Endometrial microvascular endothelial cells (primary cell): Measurements from ENCODE around the gene CD28. TPM values are rescaled to one million over a fixed set of nuclear protein-coding genes. Genes with fewer than 3 reads are reported as not detected.
"Not testable (repeated sequence)": the region's sequence is repeated elsewhere in the genome, so short reads cannot be mapped to it uniquely, and the experiment has no call there.

Experiments used
- in situ Hi-C: cut with HindIII; loops from 2 replicates; pipeline ENCODE4 v1.10.0; 2017; ENCODE audit warnings: low sequenced_read_pairs, low pct_unique_long_range_greater_than_20kb; ENCODE audit errors: inconsistent ontology term
- total RNA-seq: library from RNA; depleted of rRNA; stranded (reverse); fragments of >200 nt; gene quantifications from one replicate; pipeline ENCODE4 v1.2.3, GENCODE V29; 2015; ENCODE audit errors: inconsistent ontology term

The CD28 gene
- total RNA-seq, 1 donor from 2014 or later: under 0.01 TPM

DNA sequence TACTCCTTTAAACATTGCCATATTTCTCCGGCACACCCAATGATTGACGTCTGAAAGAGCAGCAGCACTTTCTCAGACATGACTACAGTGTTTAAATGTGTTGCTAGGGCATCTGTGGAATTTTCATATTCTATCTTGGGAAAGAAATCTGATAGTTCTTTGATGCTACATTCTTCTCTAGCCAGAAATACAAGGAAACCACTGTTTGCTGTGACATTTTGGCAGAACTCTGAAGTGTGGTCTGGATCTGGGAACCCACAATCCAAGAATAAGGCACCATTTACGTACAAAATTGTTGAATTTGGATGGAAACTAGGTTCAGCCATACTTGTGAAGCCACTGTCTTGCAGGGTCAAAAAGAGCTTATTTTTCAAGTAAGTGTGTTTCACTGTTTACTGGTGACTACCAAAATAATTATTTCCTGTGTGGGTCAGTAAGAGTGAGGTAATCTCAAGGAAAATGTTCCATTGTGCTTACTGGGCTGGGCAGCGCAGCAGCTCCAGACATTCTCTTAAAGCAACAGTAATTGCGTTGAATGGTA lies 21.3 kb upstream of the CD28 start:
- in situ Hi-C loops: no loop called here

DNA sequence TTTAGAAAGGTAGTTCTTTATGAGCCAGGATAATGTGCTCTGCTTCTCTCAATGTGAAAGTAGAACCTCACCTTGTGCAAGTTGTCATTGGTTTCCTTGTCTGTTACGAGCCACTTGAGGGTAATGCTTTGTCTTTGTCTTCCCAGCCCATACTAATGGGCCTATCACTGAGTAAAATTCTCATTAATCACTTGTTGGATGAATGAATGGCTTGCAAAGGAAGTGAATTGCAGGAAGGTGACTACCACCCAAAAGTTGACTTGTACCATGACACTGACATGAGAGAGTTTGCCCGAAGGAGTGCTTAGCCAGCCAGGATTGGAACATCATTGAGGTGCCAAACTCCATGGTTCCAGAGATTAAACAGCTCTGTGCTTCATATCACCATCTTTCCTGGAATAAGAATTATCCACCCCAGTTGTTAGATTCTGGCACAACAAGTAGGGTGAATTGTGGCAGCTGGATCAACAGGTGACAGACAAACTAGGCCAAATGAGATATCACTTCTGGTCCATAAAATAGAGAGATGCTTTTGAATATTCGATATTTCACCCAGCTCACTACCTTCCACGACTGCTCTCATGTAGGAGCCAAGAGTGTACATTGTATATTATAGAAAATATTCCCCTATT lies 20.5 kb upstream of the CD28 start:
- in situ Hi-C loops: no loop called here

- in situ Hi-C loops: no loop called here
Observed at GRCh38 chr2:203687165-203687564, 19.3 kb upstream of the CD28 start.

GRCh38 chr2:203688798-203689197 lies 17.6 kb upstream of the CD28 start:
- in situ Hi-C loops: no loop called here

DNA sequence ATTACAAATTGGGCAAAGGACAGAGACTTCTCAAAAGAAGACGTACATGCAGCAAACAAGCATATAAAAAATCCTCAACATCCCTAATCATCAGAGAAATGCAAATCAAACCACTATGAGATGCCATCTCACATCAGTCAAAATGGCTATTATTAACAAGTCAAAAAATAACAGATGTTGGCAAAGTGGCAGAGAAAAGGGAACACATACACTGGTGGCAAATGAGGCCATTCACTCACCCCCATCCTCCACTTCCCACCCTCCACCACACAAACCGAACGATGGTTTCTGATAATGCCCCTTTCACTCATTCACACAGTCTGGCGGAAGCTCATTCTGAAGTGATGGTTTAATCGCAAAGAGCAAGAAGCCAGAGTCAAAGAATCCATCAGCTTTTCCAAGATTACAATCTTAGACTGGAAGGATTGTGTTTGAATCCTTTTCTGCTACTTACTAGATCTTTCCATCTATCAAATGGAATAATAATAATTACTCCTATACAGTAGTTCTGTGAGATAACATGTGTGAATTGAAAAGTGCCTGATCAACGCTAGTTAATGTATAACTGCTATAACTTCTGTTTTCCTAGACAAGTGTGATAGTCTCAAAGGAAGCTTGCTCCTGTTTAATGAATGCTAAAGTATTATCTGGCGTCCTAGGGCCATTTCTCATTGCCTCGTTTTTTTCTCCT lies 16.9 kb upstream of the CD28 start:
- in situ Hi-C loops: no loop called here

DNA sequence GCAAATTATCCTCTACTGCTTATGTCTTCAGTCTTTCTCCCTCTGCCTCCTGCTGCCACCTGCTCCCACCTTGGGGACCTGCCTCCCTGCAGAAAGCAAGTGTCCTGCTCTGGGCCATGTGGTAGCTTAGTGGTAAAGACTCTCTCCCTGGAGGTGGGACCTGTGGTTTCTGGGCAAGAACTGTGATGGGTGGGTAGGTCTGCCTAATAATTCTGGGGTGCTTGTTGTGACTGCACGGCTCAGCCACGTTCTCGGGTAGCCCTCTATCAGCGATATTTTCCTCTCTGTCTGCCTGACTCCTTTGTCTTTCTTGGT lies 16.4 kb upstream of the CD28 start:
- in situ Hi-C loops: no loop called here

- in situ Hi-C loops: no loop called here
Observed at GRCh38 chr2:203690441-203691047, 15.9 kb upstream of the CD28 start.

DNA sequence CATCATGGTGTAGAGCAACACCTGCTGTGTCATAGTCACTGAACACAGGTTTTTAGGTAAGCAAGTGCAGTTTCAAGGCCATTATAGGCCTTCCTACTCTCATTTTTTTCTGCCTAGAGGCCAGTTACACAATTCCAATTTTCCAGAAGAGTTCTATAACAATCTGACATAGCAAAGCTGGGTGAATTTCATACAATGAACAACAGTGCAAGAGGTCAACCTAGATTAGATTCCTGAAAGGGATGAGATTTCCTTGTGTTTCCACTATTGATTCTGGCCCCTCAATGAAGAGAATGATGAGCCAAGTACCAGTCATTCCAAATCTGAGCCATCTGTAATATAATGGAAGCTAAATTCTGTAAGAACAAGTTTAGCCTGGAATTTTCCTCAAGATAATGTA lies 15.3 kb upstream of the CD28 start:
- in situ Hi-C loops: no loop called here

GRCh38 chr2:203692031-203692710 lies 14.3 kb upstream of the CD28 start:
- in situ Hi-C loops: no loop called here

DNA sequence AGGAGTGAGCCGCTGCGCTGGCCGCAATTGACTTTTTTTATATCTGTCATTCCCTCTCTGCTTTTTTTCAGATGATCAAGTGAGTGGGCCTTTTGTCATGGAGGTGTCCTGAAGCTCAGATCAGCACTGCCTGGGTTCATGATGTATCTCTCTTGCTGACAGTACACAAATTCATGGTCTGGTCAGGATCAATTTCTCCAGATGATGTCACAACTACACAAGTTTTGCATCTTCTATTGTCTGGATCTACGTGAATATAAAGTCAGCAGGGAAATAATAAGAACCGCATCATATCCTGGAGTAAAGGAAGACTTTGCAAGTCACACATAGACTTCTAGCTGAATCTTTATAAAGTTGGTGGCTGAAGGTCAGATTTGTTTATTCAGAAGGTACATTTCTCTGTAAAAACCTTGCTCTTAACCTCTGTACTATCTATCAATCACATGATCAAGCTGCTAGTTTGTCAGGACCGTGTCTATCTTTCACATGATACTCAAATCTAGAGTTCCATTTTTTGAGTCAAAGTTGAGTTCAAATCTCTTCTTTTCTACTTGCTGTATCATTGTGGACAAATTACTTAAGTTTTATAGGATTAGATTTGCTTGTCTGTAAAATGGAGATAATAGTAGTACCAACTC lies 13.1 kb upstream of the CD28 start:
- in situ Hi-C loops: no loop called here

GRCh38 chr2:203694191-203694590 lies 12.2 kb upstream of the CD28 start:
- in situ Hi-C loops: no loop called here

DNA sequence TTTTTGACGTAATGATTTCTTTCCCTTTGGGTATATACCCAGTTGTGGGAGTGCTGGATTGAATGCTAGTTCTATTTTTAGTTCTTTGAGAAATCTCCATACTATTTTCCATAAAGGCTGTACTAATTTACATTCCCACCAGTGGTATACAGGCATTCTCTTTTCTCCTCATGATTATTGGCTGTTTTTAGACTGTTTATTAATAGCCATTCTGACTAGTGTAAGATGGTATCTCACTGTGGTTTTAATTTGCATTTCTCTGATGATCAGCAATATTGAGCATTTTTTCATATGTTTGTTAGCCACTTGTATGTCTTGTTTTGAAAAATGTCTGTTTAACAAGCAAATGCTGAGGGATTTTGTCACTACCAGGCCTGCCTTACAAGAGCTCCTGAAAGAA lies 9.2 kb upstream of the CD28 start:
- in situ Hi-C loops: no loop called here

DNA sequence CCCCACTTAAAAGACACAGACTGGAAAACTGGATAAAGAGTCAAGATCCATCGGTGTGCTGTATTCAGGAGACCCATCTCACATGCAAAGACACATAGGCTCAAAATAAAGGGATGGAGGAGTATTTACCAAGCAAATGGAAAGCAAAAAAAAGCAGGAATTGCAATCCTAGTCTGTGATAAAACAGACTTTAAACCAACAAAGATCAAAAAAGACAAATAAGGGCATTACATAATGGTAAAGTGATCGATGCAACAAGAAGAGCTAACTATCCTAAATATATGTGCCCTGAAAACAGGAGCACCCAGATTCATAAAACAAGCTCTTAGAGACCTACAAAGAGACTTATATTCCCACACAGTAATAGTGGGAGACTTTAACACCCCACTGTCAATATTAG lies 8.7 kb upstream of the CD28 start:
- in situ Hi-C loops: not testable (repeated sequence)

- in situ Hi-C loops: not testable (repeated sequence)
Observed at GRCh38 chr2:203698410-203698809, 8.0 kb upstream of the CD28 start.

GRCh38 chr2:203704430-203704829 lies 2.0 kb upstream of the CD28 start:
- in situ Hi-C loops: no loop called here

GRCh38 chr2:203705178-203705577 lies 1.3 kb upstream of the CD28 start:
- in situ Hi-C loops: no loop called here

- in situ Hi-C loops: no loop called here
Observed at GRCh38 chr2:203707530-203707929, 1.1 kb downstream of the CD28 start.

- in situ Hi-C loops: no loop called here
Observed at GRCh38 chr2:203708846-203709396, 2.5 kb downstream of the CD28 start.

DNA sequence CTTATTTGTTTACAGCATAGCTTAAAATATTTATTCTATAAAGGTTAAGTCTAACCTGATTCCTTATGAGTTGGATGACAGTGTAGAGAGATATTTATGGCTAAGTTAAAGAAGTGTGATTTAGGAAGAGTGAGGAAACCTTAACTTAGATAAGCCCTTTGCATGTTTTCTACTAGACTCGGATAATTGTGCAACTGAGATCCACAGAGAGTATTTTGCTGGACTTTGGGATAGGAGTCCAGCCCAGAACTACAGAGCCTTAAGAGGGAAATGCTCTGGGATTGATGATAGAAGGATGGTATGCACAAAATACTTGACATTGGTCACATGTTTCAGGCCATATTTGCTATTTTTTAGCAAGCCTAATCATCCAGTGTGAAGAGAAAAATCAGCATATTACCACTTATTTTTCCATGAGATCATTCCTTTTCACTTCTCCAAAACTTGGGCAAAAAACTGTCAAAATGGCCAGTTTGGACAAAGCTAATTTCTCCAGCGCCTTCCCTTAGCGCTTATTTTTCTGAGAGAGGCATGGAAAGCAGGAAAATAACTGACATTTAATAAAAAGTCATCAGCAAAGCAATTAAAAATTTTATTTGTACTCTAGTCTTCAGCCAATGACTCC lies 3.1 kb downstream of the CD28 start:
- in situ Hi-C loops: no loop called here
